Measurements from ENCODE around the gene ERGIC1. TPM values are rescaled to one million over a fixed set of nuclear protein-coding genes. Genes with fewer than 3 reads are reported as not detected.

Gene ERGIC1
- total RNA-seq, 1 experiment from 2014 or later: 77.0 TPM

GRCh38 chr5:172864747-172865146 lies 30.7 kb downstream of the ERGIC1 start:
- no peak overlapping the region for H3T11ph ChIP-seq (ENCODE audit: low read length)
- H3K23me2 ChIP-seq (ENCODE audit: insufficient read length, low read depth, low read length, poor library complexity, severe bottlenecking): no peaks in the 10 kb centered on the region
- H2AK5ac ChIP-seq (ENCODE audit: insufficient read length, low read length): no peak overlapping the region
- no peak overlapping the region for H2BK5ac ChIP-seq (ENCODE audit: insufficient read length, low read length)
- no peak overlapping the region for H3K18ac ChIP-seq (ENCODE audit: insufficient read length, low read depth, low read length)
- no peak overlapping the region for H2BK12ac ChIP-seq (ENCODE audit: insufficient read length, low read depth, low read length)
- no peak overlapping the region for H3K23ac ChIP-seq (ENCODE audit: insufficient read length, low read depth, low read length)
- no peak overlapping the region for H3K27ac ChIP-seq (ENCODE audit: insufficient read length, low read depth, low read length)
- H2BK20ac ChIP-seq (ENCODE audit: low read depth, low read length, poor library complexity, severe bottlenecking): no peak overlapping the region
- Mint-ChIP-seq H3K27me3 (ENCODE audit: low read depth) (no peaks in the 10 kb centered on the region; the same call in 1 of the 2 replicates), H3K4me3 (no peak overlapping the region), H3K4me1 (peaks cover 55 to 71% of the 10 kb centered on the region in 2 experiments), H3K27ac (no peak overlapping the region), H3K36me3 (ENCODE audit: insufficient read depth in 1 of 3, low read depth in 3 of 3) (peaks cover 0 to 5% (median 2%) of the 10 kb centered on the region in 3 experiments; a peak in 3 of 7 replicates), H3K9me3 (no peaks in the 10 kb centered on the region)
- no peak overlapping the region for H3K4ac ChIP-seq (ENCODE audit: low read depth, low read length)
- H4K91ac ChIP-seq (ENCODE audit: insufficient read length, low read depth, low read length): no peak overlapping the region
- H3K9ac ChIP-seq (ENCODE audit: extremely low read depth, insufficient read length, low read length): no peak overlapping the region
- H2AFZ ChIP-seq (ENCODE audit: low read length): no peak overlapping the region
- H4K20me1 ChIP-seq (ENCODE audit: control insufficient read depth, insufficient read depth, insufficient read length): no peaks in the 10 kb centered on the region
- H2BK15ac ChIP-seq (ENCODE audit: low read depth, low read length): no peak overlapping the region
- no peak overlapping the region for H2BK120ac ChIP-seq (ENCODE audit: low read depth, low read length, poor library complexity, severe bottlenecking)
- no peak overlapping the region for H3K4me2 ChIP-seq (ENCODE audit: insufficient read depth, insufficient read length, low read length)
- peaks cover 1% of the 10 kb centered on the region; the same call in 1 of the 2 replicates for H3K79me2 ChIP-seq (ENCODE audit: insufficient read depth, low read length)
- WGBS (ENCODE audit: extremely low coverage, insufficient read length, low lambda C conversion rate): no CpG with 5 or more reads among the region's 7 CpGs
- no peak overlapping the region for H3K14ac ChIP-seq (ENCODE audit: insufficient read depth, low read length)
- no peak for TF ChIP-seq CTCF (conservative IDR thresholded peaks at IDR 0.05)
- H3K79me1 ChIP-seq (ENCODE audit: insufficient read depth, low read depth, low read length, poor library complexity, severe bottlenecking): no peaks in the 10 kb centered on the region
- H3K56ac ChIP-seq (ENCODE audit: insufficient read length, low read depth, low read length): no peak overlapping the region
- H3K27me3 ChIP-seq (ENCODE audit: insufficient read depth, low read length): no peaks in the 10 kb centered on the region
- no peak for DNase-seq
- H3K9me3 ChIP-seq (ENCODE audit: control insufficient read depth, low read depth, low read length): no peaks in the 10 kb centered on the region
- no peak overlapping the region for H4K5ac ChIP-seq (ENCODE audit: insufficient read length, low read depth, low read length)
- peaks cover 10% of the 10 kb centered on the region for H3K4me1 ChIP-seq (ENCODE audit: insufficient read depth, low read length)
- H4K8ac ChIP-seq (replicated peaks; ENCODE audit: insufficient read length, low read depth, low read length): no peak overlapping the region

Data from H9 (cell line).